A549 (cell line): ENCODE data around the gene CCDC30. TPM values are rescaled to one million over a fixed set of nuclear protein-coding genes. Genes with fewer than 3 reads are reported as not detected.
A peak's percentile ranks its signal among the peaks of the same experiment; 100 is the strongest.
"Not testable (repeated sequence)": the region's sequence is repeated elsewhere in the genome, so short reads cannot be mapped to it uniquely, and the experiment has no call there.

Experiments
- ATAC-seq, 2 experiments: fragments of 200-7000 bp in 1 of 2; fragments of >200 bp in 1 of 2; cut with Nextera tagmentation in 1 of 2; cut with Tn5 transposase in 1 of 2; 3 replicates each; pipeline versions ENCODE4 v1.8.0 to v1.9.1; 2018 to 2020; ENCODE audit warnings: mild to moderate bottlenecking in 1 of 2, moderate library complexity in 1 of 2
- CTCF ChIA-PET: fragments of 300-600 bp; sonication (Branson Sonifier 250); formaldehyde crosslinking; extraction: SDS; loops from one replicate; lab custom pipeline; 2021; ENCODE audit warnings: antibody characterized with exemption, inconsistent platforms; lab: Yijun Ruan, JAX
- POLR2A ChIA-PET: fragments of 350-600 bp; formaldehyde crosslinking; extraction: SDS; loops from one replicate; lab custom pipeline; 2021; ENCODE audit warnings: antibody characterized with exemption, inconsistent platforms; lab: Yijun Ruan, JAX
- DNase-seq, 2 experiments: peaks; one replicate each; pipeline versions ENCODE4 v3.0.0 to v3.0.0-alpha.2; 2011 to 2016; ENCODE audit warnings: low read depth in 1 of 2, low spot score in 1 of 2
- FAIRE-seq: peaks from 2 replicates; lab custom pipeline; 2011; peaks lifted over from hg19 to GRCh38; lab: Jason Lieb, UNC
- H3K27ac ChIP-seq, 2 experiments: fragments of >200 bp; sonication (Bioruptor Twin); formaldehyde crosslinking; 3 replicates each; pipeline ENCODE4 v1.5.1; 2016 to 2017
- H3K4me1 ChIP-seq: fragments of >200 bp; sonication (Bioruptor Twin); formaldehyde crosslinking; 3 replicates; pipeline ENCODE4 v1.6.1; 2016
- H3K4me2 ChIP-seq: fragments of >200 bp; sonication (Bioruptor Twin); formaldehyde crosslinking; 3 replicates; pipeline ENCODE4 v1.6.1; 2016
- H3K4me3 ChIP-seq: fragments of >200 bp; sonication (Bioruptor Twin); formaldehyde crosslinking; 3 replicates; pipeline ENCODE4 v1.5.1; 2016
- H3K9me3 ChIP-seq: fragments of >200 bp; sonication (Bioruptor Twin); formaldehyde crosslinking; 3 replicates; pipeline ENCODE4 v1.6.1; 2016
- ATOH8 ChIP-seq: fragments of 250-450 bp; sonication (Bioruptor Pico); IDR thresholded peaks from 2 replicates; pipeline ENCODE4 v1.5.0; 2020; ENCODE audit warnings: low read depth, mild to moderate bottlenecking, moderate library complexity
- BCL3 ChIP-seq: fragments of >200 bp; sonication (Bioruptor Twin); formaldehyde crosslinking; IDR thresholded peaks from 3 replicates; pipeline ENCODE4 v1.6.1; 2016
- CHD2 ChIP-seq: fragments of 150-350 bp; IDR thresholded peaks from 2 replicates; pipeline ENCODE4 v1.6.1; 2014; ENCODE audit warnings: low read length; ENCODE audit not compliant: partially characterized antibody
- FOSL2 ChIP-seq, 2 experiments: fragments of 450-650 bp in 1 of 2; fragments of >200 bp in 1 of 2; sonication (Bioruptor Twin) in 1 of 2; formaldehyde crosslinking; IDR thresholded peaks; 2 replicates each; pipeline versions ENCODE4 v1.5.0 to v1.6.1; 2016 to 2020; ENCODE audit warnings: mild to moderate bottlenecking in 1 of 2, moderate library complexity in 1 of 2
- FOXS1 ChIP-seq: fragments of 250-450 bp; sonication (Bioruptor Pico); IDR thresholded peaks from 2 replicates; pipeline ENCODE4 v1.5.0; 2020; ENCODE audit warnings: mild to moderate bottlenecking, moderate library complexity
- HES2 ChIP-seq: fragments of >200 bp; sonication (Bioruptor Twin); formaldehyde crosslinking; IDR thresholded peaks from 2 replicates; pipeline ENCODE4 v1.6.1; 2016
- HEYL ChIP-seq: fragments of 250-450 bp; sonication (Bioruptor Pico); IDR thresholded peaks from 2 replicates; pipeline ENCODE4 v1.8.0; 2021; ENCODE audit warnings: mild to moderate bottlenecking, moderate library complexity
- HOXA7 ChIP-seq: fragments of 250-450 bp; sonication (Bioruptor Pico); IDR thresholded peaks from 2 replicates; pipeline ENCODE4 v1.5.0; 2020; ENCODE audit warnings: mild to moderate bottlenecking, moderate library complexity
- KDM5A ChIP-seq: fragments of 200-600 bp; sonication (generic); IDR thresholded peaks from 2 replicates; pipeline ENCODE4 v1.6.1; 2016; ENCODE audit warnings: antibody characterized with exemption, mild to moderate bottlenecking
- MAFK ChIP-seq: fragments of 450-650 bp; IDR thresholded peaks from 2 replicates; pipeline ENCODE4 v1.6.1; 2014; ENCODE audit not compliant: partially characterized antibody
- MYC ChIP-seq: IDR thresholded peaks from 2 replicates; pipeline ENCODE4 v1.6.1; 2012; ENCODE audit warnings: mild to moderate bottlenecking, inconsistent platforms, low read length, improper control_type of control experiment, borderline replicate concordance
- PBX3 ChIP-seq: IDR thresholded peaks from 2 replicates; pipeline ENCODE4 v1.6.1; 2012
- REST ChIP-seq: fragments of 200-600 bp; sonication (generic); IDR thresholded peaks from 2 replicates; pipeline ENCODE4 v1.6.1; 2016; ENCODE audit warnings: antibody characterized with exemption, mild to moderate bottlenecking, moderate library complexity
- RFX5 ChIP-seq: fragments of 450-650 bp; IDR thresholded peaks from 2 replicates; pipeline ENCODE4 v1.7.1; 2014; ENCODE audit warnings: antibody characterized with exemption, mild to moderate bottlenecking, moderate library complexity
- RNF2 ChIP-seq: fragments of 200-600 bp; sonication (generic); IDR thresholded peaks from 2 replicates; pipeline ENCODE4 v1.6.1; 2016; ENCODE audit warnings: low read depth, mild to moderate bottlenecking, antibody characterized with exemption, moderate library complexity, borderline replicate concordance
- SMC3 ChIP-seq: fragments of >200 bp; sonication (Bioruptor Twin); formaldehyde crosslinking; IDR thresholded peaks from 3 replicates; pipeline ENCODE4 v1.6.1; 2018; ENCODE audit warnings: inconsistent platforms
- ZFP36 ChIP-seq: fragments of 450-650 bp; IDR thresholded peaks from 2 replicates; pipeline ENCODE4 v1.6.1; 2014; ENCODE audit warnings: borderline replicate concordance; ENCODE audit not compliant: partially characterized antibody
- WGBS: methylation state at CpG from one replicate; pipeline ENCODE4 v1.1.6; 2017; ENCODE audit errors: missing lambda C conversion rate; 5-methylcytosine and 5-hydroxymethylcytosine counted together
- polyA plus RNA-seq, 4 experiments: library from polyadenylated mRNA; depleted of rRNA in 3 of 4; stranded (reverse); fragments of >200 nt; fragmentation: RNase III in 1 of 4; extraction: RNeasy Plus Mini Kit Qiagen cat#74134 plus additional on column Dnase treatment in 1 of 4; gene quantifications; 2 replicates in 3 of 4; 3 replicates in 1 of 4; pipeline ENCODE4 v1.2.3, GENCODE V29; 2011 to 2017

The CCDC30 gene
- polyA plus RNA-seq, 2 of the 4 experiments (the other 2 are of a cell fraction) = 0.75 to 1.6 TPM

- POLR2A ChIA-PET = no interaction called here
- ATAC-seq (peak; percentile 76 to 92), FAIRE-seq (no peak)
Observed at GRCh38 chr1:42484382-42484781, 21.3 kb downstream of the CCDC30 start.

GRCh38 chr1:42490237-42490636 lies 27.2 kb downstream of the CCDC30 start:
- TF ChIP-seq KDM5A (no peak), BCL3 (no peak), FOXS1 (CRISPR knock-in tag) (no peak), SMC3 (no peak)
- FAIRE-seq = no peak
- ChIA-PET CTCF (no interaction called here), POLR2A (no interaction called here)
- 88% methylated on average over 3 of the region's 3 CpGs for WGBS
- no peak for ATAC-seq
- no peak for DNase-seq
- Histone ChIP-seq H3K4me1 (no peaks in the 10 kb centered on the region), H3K9me3 (no peaks in the 10 kb centered on the region), H3K27ac (no peak overlapping the region), H3K4me3 (no peak overlapping the region), H3K4me2 (no peak overlapping the region)

More at GRCh38 chr1:42484382-42484781, 21.3 kb downstream of the CCDC30 start:
- H3K9me3 ChIP-seq = no peaks in the 10 kb centered on the region
- no peak overlapping the region for H3K4me3 ChIP-seq
- CTCF ChIA-PET = no interaction called here
- DNase-seq = peak in 1 of 2 experiments; percentile 77
- H3K27ac ChIP-seq = peak overlapping the region in 1 of 2 experiments; percentile 13; a peak in 1 of 6 replicates
- WGBS = 18% methylated on average over 2 of the region's 2 CpGs
- H3K4me1 ChIP-seq = peaks cover 6% of the 10 kb centered on the region; the same call in 1 of the 3 replicates
- TF ChIP-seq RNF2 = no peak
- TF ChIP-seq MYC = no peak
- TF ChIP-seq MAFK = peak; percentile 47
- TF ChIP-seq FOSL2 (IDR thresholded peaks at IDR 0.05) = no peak
- peak; percentile 44; the same call in 1 of the 2 replicates for TF ChIP-seq FOSL2 (CRISPR knock-in tag; IDR thresholded peaks at IDR 0.05)
- H3K4me2 ChIP-seq = peak overlapping the region; percentile 37

- DNase-seq, H3K27ac ChIP-seq, POLR2A ChIA-PET, H3K4me3 ChIP-seq, ATAC-seq, H3K4me1 ChIP-seq, FAIRE-seq, H3K4me2 ChIP-seq: not testable (repeated sequence)
- CTCF ChIA-PET = interaction anchor here (0.6 kb wide), 1 partner anchor 137 kb away, joined by 3 read pairs; no protein-coding TSS in a partner anchor
- H3K9me3 ChIP-seq = peaks cover 19% of the 10 kb centered on the region
- WGBS = 71% methylated on average over 3 of the region's 11 CpGs
Observed at GRCh38 chr1:42502031-42502430, 38.9 kb downstream of the CCDC30 start.

GRCh38 chr1:42504535-42505128 lies 41.5 kb downstream of the CCDC30 start:
- FAIRE-seq (no peak), ATAC-seq (no peak), DNase-seq (no peak)
- H3K4me3 ChIP-seq = no peak overlapping the region
- ChIA-PET CTCF (no interaction called here), POLR2A (no interaction called here)
- no peak overlapping the region for H3K27ac ChIP-seq
- no peaks in the 10 kb centered on the region for H3K4me1 ChIP-seq
- H3K4me2 ChIP-seq = no peak overlapping the region
- H3K9me3 ChIP-seq = peaks cover 21% of the 10 kb centered on the region
- 52% methylated on average over 2 of the region's 2 CpGs for WGBS
- TF ChIP-seq HEYL (CRISPR knock-in tag) = no peak
- TF ChIP-seq HES2 = no peak
- TF ChIP-seq ZFP36 = peak; percentile 74

GRCh38 chr1:42506576-42506975 lies 43.5 kb downstream of the CCDC30 start:
- Histone ChIP-seq H3K4me1 (no peaks in the 10 kb centered on the region), H3K4me2 (no peak overlapping the region), H3K4me3 (no peak overlapping the region), H3K27ac (no peak overlapping the region), H3K9me3 (peaks cover 21% of the 10 kb centered on the region)
- POLR2A ChIA-PET = no interaction called here
- FAIRE-seq (no peak), DNase-seq (no peak), ATAC-seq (no peak)
- CTCF ChIA-PET = no interaction called here
- WGBS = 4% methylated on average over 1 of the region's 1 CpG
- no peak for TF ChIP-seq CHD2
- no peak for TF ChIP-seq PBX3
- TF ChIP-seq RFX5 = no peak
- TF ChIP-seq ATOH8 = no peak
- TF ChIP-seq HOXA7 (CRISPR knock-in tag) = no peak
- no peak for TF ChIP-seq REST
